HepG2 (cell line): ENCODE data around the gene ADAMTS2.

ENCODE experiments used
- JUND ChIP-seq: sonication (generic); formaldehyde crosslinking; IDR thresholded peaks from 2 replicates; pipeline ENCODE4 v1.8.0; 2022; ENCODE audit warnings: mild to moderate bottlenecking, missing genetic modification reagents
- POLR2A ChIP-seq, 2 experiments: IDR thresholded peaks; 2 replicates each; pipeline ENCODE4 v1.6.1; 2011; ENCODE audit warnings: low read depth in 2 of 2, low read length in 2 of 2, mild to moderate bottlenecking in 1 of 2, moderate library complexity in 1 of 2; ENCODE audit not compliant: insufficient read depth in 1 of 2
- ZNF747 ChIP-seq: sonication (generic); formaldehyde crosslinking; IDR thresholded peaks from 2 replicates; pipeline ENCODE4 v1.8.1; 2023; ENCODE audit warnings: missing genetic modification reagents, mild to moderate bottlenecking, borderline replicate concordance

DNA sequence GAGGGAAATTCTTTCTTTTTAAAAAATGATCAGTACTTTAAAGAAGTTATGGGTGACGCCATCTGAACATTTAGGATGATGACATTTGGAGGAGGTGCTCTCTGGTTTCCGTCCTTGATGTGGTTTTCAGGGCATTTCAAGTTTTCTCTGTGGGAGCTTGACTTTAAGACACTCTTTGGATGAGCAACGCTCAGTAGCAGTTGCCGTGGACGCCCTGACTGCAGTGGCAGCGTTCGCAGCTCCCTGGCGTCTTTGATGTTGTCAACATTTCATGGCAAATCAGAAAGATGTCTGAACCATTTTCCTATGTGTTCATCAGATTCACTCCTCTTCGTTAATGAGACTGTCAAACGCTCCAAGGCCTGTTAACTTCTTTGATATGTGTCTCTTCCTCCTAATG lies 199.0 kb downstream of the ADAMTS2 start:
- TF ChIP-seq JUND (CRISPR knock-in tag): no peak
- no peak for TF ChIP-seq ZNF747 (CRISPR knock-in tag)
- no peak for TF ChIP-seq POLR2A (IDR thresholded peaks at IDR 0.05; ENCODE audit: insufficient read depth in 1 of 2, low read depth in 2 of 2, low read length in 2 of 2)
